ENCODE measurements around the gene GALNTL6.
A peak's percentile ranks its signal among the peaks of the same experiment; 100 is the strongest.
"Not testable (repeated sequence)": the region's sequence is repeated elsewhere in the genome, so short reads cannot be mapped to it uniquely, and the experiment has no call there.

GALNTL6 gene

DNA sequence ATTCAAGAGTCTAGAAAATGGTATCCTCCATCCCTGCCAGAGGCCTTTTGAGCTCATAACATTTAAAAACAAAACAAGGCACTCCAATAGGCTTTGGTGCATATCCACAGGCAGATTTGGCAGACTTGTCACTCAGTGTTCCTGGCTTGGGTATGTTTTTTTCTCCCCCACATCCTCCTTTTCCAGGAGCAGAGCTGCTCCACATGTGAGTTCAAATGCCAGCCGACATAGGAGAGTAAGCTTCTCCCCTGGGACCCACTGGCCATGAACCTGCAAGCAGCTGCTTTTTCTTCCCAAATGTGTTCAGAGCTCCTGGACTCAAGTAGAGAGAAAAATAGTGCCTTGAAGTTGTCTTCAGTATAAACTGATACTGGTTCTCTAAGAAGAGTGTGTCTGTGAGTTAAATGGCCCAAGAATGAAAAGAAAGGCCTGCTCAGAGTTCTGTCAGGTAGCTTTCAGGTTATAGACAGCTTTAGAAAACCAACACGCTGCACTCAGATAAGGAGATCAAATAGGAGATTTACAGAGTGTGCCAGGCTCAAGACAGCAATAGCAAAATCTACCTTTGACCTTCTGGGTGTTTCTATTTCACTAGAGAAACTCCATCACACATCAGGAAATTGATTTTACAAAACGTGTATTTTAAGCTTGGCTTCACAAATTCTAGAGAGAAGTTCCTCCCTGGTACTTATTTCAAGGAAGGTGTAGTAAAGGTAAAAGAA is 1192.9 kb downstream of the GALNTL6 start:
- DNase-seq = no peak

GRCh38 chr4:173008436-173008835 is 1195.2 kb downstream of the GALNTL6 start:
- no peak for DNase-seq

- no peak for DNase-seq
Observed at GRCh38 chr4:173009129-173009823, 1196.1 kb downstream of the GALNTL6 start.

GRCh38 chr4:173012608-173013007 is 1199.4 kb downstream of the GALNTL6 start:
- DNase-seq = no peak

DNA sequence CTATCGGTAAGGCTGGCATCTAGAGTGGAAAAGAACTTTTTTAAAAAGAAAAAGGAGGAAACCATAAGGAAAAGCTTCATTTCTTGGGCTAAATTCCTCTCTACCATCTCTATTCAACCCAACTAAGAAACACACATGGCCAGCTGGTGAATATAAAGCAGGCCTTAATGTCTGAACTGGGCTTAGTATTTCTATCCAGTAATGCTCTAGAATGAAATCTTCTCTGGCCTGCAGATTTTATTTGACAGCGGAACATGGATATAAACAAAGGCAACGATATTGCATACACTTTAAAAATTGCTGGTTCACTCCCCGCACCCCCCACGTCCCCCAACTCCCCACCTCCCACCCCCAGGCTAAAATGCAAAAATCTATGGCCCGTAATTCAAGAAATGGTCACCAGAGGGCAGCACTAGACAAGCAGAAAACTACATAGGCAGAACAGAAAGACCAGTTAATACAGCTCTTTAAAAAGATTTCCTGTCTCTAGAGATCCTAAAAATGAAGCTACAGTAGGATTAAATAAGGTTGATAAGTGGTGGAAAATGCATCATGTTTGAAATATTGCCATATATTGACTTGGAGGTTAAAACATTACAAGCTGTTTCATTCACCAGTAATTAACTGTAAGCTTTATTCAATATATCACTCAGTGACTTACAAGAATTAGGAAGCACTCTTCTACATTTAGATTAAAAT is 1200.2 kb downstream of the GALNTL6 start:
- DNase-seq = peak; percentile 53

DNA sequence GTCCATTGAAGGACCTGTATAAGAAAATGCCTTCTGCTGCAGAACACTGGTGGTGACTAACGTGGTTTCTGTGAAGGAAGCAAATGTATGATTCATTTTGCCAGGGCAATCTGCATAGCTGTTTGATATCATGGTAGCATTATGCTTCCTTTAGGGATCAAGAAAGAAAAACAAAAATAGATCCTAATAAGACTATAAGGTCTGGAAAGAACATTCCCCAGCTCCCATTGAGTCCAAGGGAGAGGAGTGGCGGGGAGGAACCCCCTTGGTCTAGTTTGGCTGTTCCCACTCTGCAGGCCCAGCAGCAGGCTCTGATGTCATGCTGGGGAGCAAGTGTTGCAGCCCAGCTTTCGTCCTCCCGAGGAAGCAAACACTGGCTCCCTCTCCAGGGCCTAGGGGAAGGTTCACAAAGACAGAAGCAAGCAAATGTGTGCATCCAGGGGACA is 1200.9 kb downstream of the GALNTL6 start:
- DNase-seq = no peak

DNA sequence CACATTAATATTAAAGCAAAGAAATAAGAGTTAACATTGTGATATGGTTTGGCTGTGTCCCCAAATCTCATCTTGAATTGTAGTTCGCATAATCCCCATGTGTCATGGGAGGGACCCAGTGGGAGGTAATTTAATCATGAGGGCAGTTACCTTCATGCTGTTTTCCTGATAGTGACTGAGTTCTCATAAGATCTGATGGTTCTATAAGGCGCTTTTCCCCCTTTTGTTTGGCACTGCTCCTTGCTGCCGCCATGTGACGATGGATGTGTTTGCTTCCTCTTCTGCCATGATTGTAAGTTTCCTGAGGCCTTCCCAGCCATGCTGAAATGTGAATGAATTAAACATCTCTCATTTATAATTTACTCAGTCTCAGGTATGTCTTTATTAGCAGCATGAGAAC is 1201.6 kb downstream of the GALNTL6 start:
- DNase-seq = no peak

GRCh38 chr4:173017802-173018201 is 1204.6 kb downstream of the GALNTL6 start:
- no peak for DNase-seq

GRCh38 chr4:173018446-173018845 is 1205.2 kb downstream of the GALNTL6 start:
- no peak for DNase-seq

DNA sequence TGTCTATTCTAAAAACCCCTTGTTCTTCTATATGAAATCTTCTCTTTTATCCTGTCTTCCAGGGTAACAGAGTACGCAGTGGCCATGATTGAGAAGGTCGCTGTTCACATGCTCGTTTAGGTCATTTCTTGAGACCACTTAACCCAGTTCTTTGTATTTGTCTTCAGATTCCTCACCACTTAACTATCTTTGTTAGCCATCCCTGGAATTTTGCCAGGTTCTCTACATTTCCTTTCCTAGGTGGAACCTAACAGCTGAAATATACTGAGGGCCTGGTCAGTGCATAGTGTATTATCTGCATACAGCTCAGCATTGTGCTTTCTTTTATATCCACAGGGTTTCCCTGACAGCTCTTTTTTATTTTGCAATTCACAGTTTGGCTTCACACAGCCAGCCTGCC is 1206.5 kb downstream of the GALNTL6 start:
- no peak for DNase-seq

DNA sequence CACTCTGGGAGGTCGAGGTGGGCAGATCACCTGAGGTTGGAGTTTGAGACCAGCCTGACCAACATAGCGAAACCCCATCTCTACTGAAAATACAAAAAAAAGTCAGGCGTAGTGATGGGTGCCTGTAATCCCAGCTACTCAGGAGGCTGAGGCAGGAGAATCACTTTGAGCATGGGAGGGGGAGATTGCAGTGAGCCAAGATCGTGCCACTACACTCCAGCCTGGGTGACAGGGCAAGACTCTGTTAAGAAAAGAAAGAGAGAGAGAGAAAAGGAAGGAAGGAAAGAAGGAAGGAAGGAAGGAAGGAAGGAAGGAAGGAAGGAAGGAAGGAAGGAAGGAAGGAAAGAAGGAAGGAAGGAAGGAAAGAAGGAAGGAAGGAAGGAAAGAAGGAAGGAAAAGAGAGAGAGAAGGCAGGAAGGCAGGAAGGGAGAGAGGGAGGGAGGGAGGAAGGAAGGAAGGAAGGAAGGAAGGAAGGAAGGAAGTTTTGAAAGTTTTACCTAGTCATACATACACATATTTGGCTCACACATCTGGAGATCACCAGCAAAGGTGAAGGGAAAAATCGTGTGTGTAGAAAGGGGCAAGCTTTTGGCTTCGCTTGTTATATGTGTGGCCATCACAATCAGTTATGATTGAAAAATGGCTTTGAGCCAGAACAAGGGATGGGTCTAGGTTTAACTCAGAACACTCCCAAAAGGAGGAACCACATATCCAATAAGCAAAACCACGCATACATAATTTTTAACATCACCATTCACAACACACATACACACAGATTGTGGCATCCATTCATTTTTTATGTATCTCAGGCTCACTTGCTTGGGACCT is 1208.8 kb downstream of the GALNTL6 start:
- DNase-seq = not testable (repeated sequence)

DNA sequence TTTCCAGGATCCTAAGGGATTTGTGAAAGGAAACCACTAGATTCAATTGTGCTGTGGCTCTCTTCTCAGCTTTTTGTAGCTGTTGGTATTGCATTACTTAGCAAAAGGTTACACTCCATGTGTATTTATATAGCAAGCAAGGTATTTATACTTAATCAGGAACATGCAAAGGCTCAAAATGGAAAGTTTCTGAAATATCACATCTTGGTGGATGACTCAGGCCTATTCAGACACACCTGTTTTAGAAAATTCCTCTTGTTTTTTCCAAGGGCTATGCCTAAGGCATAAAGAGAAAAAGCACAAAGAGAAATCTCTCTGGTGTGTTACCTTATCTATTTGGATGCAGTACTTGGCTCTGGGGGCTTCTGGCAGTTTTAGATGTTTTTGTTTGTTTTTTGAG is 1211.0 kb downstream of the GALNTL6 start:
- no peak for DNase-seq

DNA sequence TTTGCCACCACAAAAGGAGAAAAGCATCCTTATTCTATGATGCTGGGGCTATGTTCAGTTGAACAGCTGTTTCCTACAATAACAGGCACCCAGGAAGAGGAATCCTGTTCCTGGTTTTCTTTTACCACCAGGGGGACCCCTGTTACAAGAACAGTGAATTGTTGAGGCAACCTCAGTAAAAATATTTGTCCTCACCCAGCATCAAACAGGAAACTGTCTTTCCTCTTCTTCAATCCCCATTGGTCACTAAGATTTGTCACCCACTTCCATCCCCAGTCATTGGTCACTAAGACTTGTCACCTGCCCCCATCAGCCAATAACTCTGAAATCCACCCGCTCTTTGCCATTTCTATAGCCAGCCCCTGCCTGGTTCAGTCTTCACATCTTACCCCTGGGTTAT is 1211.9 kb downstream of the GALNTL6 start:
- DNase-seq = peak; percentile 26

DNA sequence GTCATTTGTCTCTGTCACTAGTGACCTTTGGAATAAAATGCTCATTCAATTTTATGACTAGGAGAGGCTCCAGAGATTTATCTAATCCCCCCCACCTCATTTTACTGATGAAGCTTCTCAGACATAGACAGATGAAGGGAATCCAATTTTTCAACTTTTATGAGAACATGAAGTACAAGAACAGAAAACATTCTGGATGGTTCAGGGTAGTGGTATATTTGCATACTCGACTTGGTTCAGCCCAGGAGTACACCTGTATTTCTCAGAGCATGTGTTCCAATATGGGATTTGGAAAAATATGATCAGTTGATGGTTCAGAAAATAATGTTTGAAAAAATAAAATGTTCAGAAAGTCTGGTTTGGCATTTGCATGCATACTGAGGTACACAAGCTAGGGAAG is 1224.0 kb downstream of the GALNTL6 start:
- no peak for DNase-seq

DNA sequence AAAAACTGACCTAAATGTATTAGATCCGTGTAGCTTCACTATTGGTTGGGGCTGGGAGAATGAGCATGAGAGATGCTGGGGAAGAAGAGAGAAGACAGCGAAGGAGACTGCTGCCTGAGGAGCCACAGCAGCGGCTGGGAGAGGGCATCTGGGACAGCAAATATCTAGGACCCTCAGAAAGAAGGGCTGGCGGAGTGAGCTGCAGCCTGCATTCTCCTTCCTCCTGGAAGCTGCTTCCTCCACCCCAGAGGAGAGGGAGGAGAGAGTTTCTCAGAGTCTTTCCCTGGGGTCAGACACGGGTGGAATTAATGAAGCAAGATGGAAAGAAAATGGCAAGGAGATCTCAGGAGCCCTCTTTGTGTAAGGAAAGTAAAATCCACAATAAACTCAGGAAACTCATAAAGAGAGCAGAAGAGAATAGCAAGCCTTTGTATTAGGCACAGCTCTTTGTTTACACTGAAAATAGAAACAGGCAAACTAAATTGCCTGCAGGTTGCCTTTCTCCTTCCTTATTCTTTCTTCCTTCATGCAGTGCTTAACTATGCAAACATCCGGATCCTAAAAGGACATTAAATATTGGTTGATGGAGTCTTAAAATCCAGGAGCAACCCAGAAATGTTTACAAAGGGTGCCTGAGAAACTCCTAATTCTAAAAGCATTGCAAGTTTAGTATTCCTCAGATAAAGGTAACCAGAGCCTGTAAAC is 1225.1 kb downstream of the GALNTL6 start:
- DNase-seq = no peak

- DNase-seq = no peak
Observed at GRCh38 chr4:173039617-173040577, 1226.7 kb downstream of the GALNTL6 start.

DNA sequence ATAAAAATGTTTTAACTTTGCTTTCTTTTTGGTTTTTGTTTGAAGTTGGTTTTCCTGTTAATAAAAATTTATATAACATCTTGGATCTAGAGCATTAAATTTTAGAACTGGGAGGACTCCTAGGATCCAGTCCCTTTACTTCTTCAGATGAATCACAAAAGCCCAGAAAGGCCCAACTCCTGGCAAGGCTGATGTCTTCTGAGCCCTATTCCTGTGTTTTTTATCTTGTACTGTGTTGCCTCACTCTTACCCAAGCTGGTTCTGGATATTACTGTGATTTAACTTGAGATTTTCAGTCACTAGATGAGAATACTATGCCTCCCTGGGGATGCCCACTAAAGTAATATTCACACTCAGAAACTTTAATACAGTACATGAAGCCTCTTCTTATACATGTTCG is 1228.3 kb downstream of the GALNTL6 start:
- DNase-seq = no peak

- not testable (repeated sequence) for DNase-seq
Observed at GRCh38 chr4:173042139-173042538, 1228.9 kb downstream of the GALNTL6 start.

- DNase-seq = no peak
Observed at GRCh38 chr4:173044340-173044739, 1231.1 kb downstream of the GALNTL6 start.

DNA sequence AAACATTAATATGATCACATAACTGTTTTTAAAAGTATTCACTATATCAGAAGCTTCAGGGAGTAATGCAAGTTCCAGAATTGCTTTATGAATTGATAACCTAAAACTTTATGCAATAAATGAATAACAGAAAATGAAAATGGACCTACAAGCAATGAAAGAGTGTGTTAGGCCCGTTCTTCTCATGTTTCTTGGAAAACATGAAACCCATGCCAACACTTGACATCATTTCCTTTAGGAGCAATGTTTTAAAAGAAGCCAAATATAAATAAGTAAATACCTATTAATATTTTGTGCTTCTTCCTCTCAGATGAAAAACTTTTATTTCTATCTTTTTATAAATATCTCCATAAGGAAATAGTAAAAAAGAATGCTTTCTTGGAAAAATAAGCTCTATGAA is 1232.4 kb downstream of the GALNTL6 start:
- DNase-seq = no peak

- no peak for DNase-seq
Observed at GRCh38 chr4:173046144-173046543, 1232.9 kb downstream of the GALNTL6 start.

All from activated CD4-positive, alpha-beta T cell treated with anti-CD3 and anti-CD28 coated beads, Interleukin-2, amount 50 U/mL, for 16 hours (primary cell).